ENCODE measurements around the gene TTLL6. TPM values are rescaled to one million over a fixed set of nuclear protein-coding genes. Genes with fewer than 3 reads are reported as not detected.
A peak's percentile ranks its signal among the peaks of the same experiment; 100 is the strongest.
"Not testable (repeated sequence)": the region's sequence is repeated elsewhere in the genome, so short reads cannot be mapped to it uniquely, and the experiment has no call there.

Gene TTLL6
- total RNA-seq, 2 experiments from 2014 or later = not detected

GRCh38 chr17:48719642-48720265, 97.3 kb downstream of the TTLL6 start:
- intact Hi-C loops (cut with micrococcal nuclease) = loop anchor here (5.0 to 10.0 kb wide), 2 partner anchors 33 to 105 kb away; partner anchors contain the start of genes HOXB7 and HOXB8
- DNase-seq = no peak
- Mint-ChIP-seq H3K36me3 (ENCODE audit: low read depth) (no peaks in the 10 kb centered on the region), H3K27me3 (peaks cover 77% of the 10 kb centered on the region), H3K9me3 (no peaks in the 10 kb centered on the region), H3K4me3 (no peak overlapping the region), H3K27ac (no peak overlapping the region), H3K4me1 (ENCODE audit: low read depth) (peaks cover 28% of the 10 kb centered on the region)
- CTCF ChIA-PET = interaction anchor here (0.7 to 4.5 kb wide), 9 partner anchors 8 to 159 kb away, joined by 3 to 19 read pairs (median 5); partner anchors contain the start of gene HOXB13
- TF ChIP-seq CTCF (IDR thresholded peaks at IDR 0.05) = no peak
- no peak for ATAC-seq
- POLR2A ChIA-PET = interaction anchor here (1.0 kb wide), 1 partner anchor 14 kb away, joined by 4 read pairs; no protein-coding TSS in a partner anchor

GRCh38 chr17:48718761-48719641, 98.0 kb downstream of the TTLL6 start:
- peaks cover 22% of the 10 kb centered on the region for H3K4me1 Mint-ChIP-seq (ENCODE audit: low read depth)
- peak overlapping the region; percentile 3 for H3K4me3 Mint-ChIP-seq
- CTCF ChIA-PET = interaction anchor here (0.7 to 4.5 kb wide), 12 partner anchors 9 to 166 kb away, joined by 3 to 19 read pairs (median 3); partner anchors contain the start of gene HOXB13
- intact Hi-C loops (cut with micrococcal nuclease) = loop anchor here (5.0 kb wide), 1 partner anchor 33 kb away; no protein-coding TSS in a partner anchor
- ATAC-seq (peak; percentile 27), DNase-seq (no peak)
- POLR2A ChIA-PET = interaction anchor here (0.6 to 1.3 kb wide), 4 partner anchors 9 to 50 kb away, joined by 3 to 5 read pairs (median 4); partner anchors contain the start of gene HOXB13
- TF ChIP-seq CTCF (IDR thresholded peaks at IDR 0.05) = no peak
- no peak overlapping the region for H3K27ac Mint-ChIP-seq
- no peaks in the 10 kb centered on the region for H3K9me3 Mint-ChIP-seq
- H3K36me3 Mint-ChIP-seq (ENCODE audit: low read depth) = no peaks in the 10 kb centered on the region
- peaks cover 74% of the 10 kb centered on the region for H3K27me3 Mint-ChIP-seq

GRCh38 chr17:48718227-48718760, 98.7 kb downstream of the TTLL6 start:
- peak; percentile 39 for DNase-seq
- H3K36me3 Mint-ChIP-seq (ENCODE audit: low read depth) = no peaks in the 10 kb centered on the region
- H3K9me3 Mint-ChIP-seq = no peaks in the 10 kb centered on the region
- H3K4me1 Mint-ChIP-seq (ENCODE audit: low read depth) = peaks cover 16% of the 10 kb centered on the region
- no peak overlapping the region for H3K27ac Mint-ChIP-seq
- no peak for TF ChIP-seq CTCF (IDR thresholded peaks at IDR 0.05)
- H3K4me3 Mint-ChIP-seq = peak overlapping the region; percentile 3
- ChIA-PET CTCF (interaction anchor here (0.7 to 4.5 kb wide), 10 partner anchors 10 to 166 kb away, joined by 3 to 19 read pairs (median 3); partner anchors contain the start of gene HOXB13), POLR2A (interaction anchor here (0.6 to 1.3 kb wide), 3 partner anchors 10 to 49 kb away, joined by 3 to 5 read pairs (median 3); partner anchors contain the start of gene HOXB13)
- intact Hi-C loops (cut with micrococcal nuclease) = loop anchor here (5.0 kb wide), 1 partner anchor 34 kb away; no protein-coding TSS in a partner anchor
- peaks cover 72% of the 10 kb centered on the region for H3K27me3 Mint-ChIP-seq
- ATAC-seq = no peak

- no peak overlapping the region for H3K27ac Mint-ChIP-seq
- peaks cover 68% of the 10 kb centered on the region for H3K27me3 Mint-ChIP-seq
- H3K4me1 Mint-ChIP-seq (ENCODE audit: low read depth) = peaks cover 13% of the 10 kb centered on the region
- ATAC-seq = no peak
- no peak for TF ChIP-seq CTCF (IDR thresholded peaks at IDR 0.05)
- no peaks in the 10 kb centered on the region for H3K9me3 Mint-ChIP-seq
- intact Hi-C loops (cut with micrococcal nuclease) = loop anchor here (5.0 kb wide), 1 partner anchor 35 kb away; no protein-coding TSS in a partner anchor
- no peaks in the 10 kb centered on the region for H3K36me3 Mint-ChIP-seq (ENCODE audit: low read depth)
- no peak overlapping the region for H3K4me3 Mint-ChIP-seq
- no peak for DNase-seq
- ChIA-PET CTCF (interaction anchor here (0.7 to 4.5 kb wide), 13 partner anchors 7 to 167 kb away, joined by 3 to 24 read pairs (median 4); partner anchors contain the start of gene HOXB13), POLR2A (interaction anchor here (1.2 to 1.3 kb wide), 2 partner anchors 11 to 48 kb away, joined by 3 to 5 read pairs; partner anchors contain the start of gene HOXB13)
Observed at GRCh38 chr17:48717367-48718226, 99.4 kb downstream of the TTLL6 start.

GRCh38 chr17:48716549-48716948, 100.5 kb downstream of the TTLL6 start:
- DNase-seq; H3K9me3 Mint-ChIP-seq; ATAC-seq; H3K27ac Mint-ChIP-seq; H3K36me3 Mint-ChIP-seq (ENCODE audit: low read depth); H3K4me3 Mint-ChIP-seq: not testable (repeated sequence)
- intact Hi-C loops (cut with micrococcal nuclease) = loop anchor here (5.0 kb wide), 1 partner anchor 36 kb away; no protein-coding TSS in a partner anchor
- Mint-ChIP-seq H3K4me1 (ENCODE audit: low read depth) (peaks cover 12% of the 10 kb centered on the region), H3K27me3 (peaks cover 63% of the 10 kb centered on the region)
- POLR2A ChIA-PET = interaction anchor here (0.7 to 1.1 kb wide), 2 partner anchors 33 to 39 kb away, joined by 3 to 4 read pairs; no protein-coding TSS in a partner anchor
- CTCF ChIA-PET = interaction anchor here (0.7 to 3.7 kb wide), 7 partner anchors 8 to 80 kb away, joined by 3 to 24 read pairs (median 6); partner anchors contain the start of gene HOXB13
